Breast epithelium (tissue), 4 donors: ENCODE data around the gene C1QTNF6. TPM values are rescaled to one million over a fixed set of nuclear protein-coding genes. Genes with fewer than 3 reads are reported as not detected.

Experiments
- DNase-seq, 2 donors: peaks; one replicate each; pipeline ENCODE4 v3.0.0-alpha.2; 2019; ENCODE audit warnings: low spot score in 2 of 2
- H3K27ac ChIP-seq, 2 donors: fragments of 200-600 bp; sonication (generic) in 1 of 2; one replicate each; pipeline ENCODE4 v1.5.1; 2016 to 2019; ENCODE audit warnings: mild to moderate bottlenecking in 1 of 2
- H3K27me3 ChIP-seq, 2 donors: fragments of 200-600 bp; sonication (generic) in 1 of 2; one replicate each; pipeline versions ENCODE4 v1.5.1 to v1.6.0; 2017 to 2019; ENCODE audit warnings: control low read depth in 1 of 2, mild to moderate bottlenecking in 1 of 2
- H3K36me3 ChIP-seq: fragments of 200-600 bp; one replicate; pipeline ENCODE4 v1.5.1; 2019
- H3K4me1 ChIP-seq, 2 donors: fragments of 200-600 bp; sonication (generic); one replicate each; pipeline ENCODE4 v1.5.1; 2016 to 2019; ENCODE audit warnings: control low read depth in 1 of 2
- H3K4me3 ChIP-seq, 3 donors: fragments of 200-600 bp; sonication (generic); 1 replicate in 2 of 3; 2 replicates in 1 of 3; pipeline ENCODE4 v1.5.1; 2016 to 2019; ENCODE audit warnings: mild to moderate bottlenecking in 3 of 3, moderate library complexity in 2 of 3
- H3K9me3 ChIP-seq, 2 donors: fragments of 200-600 bp; sonication (generic) in 1 of 2; one replicate each; pipeline ENCODE4 v1.5.1; 2016 to 2019; ENCODE audit warnings: control low read depth in 1 of 2
- CTCF ChIP-seq, 3 donors: fragments of 450-650 bp; IDR thresholded peaks; one replicate each; pipeline ENCODE4 v1.5.1; 2016 to 2017; ENCODE audit warnings: antibody characterized with exemption in 3 of 3, mild to moderate bottlenecking in 3 of 3, moderate library complexity in 3 of 3
- POLR2A ChIP-seq: fragments of 450-650 bp; IDR thresholded peaks from one replicate; pipeline ENCODE4 v1.6.1; 2016; ENCODE audit warnings: antibody characterized with exemption, mild to moderate bottlenecking, moderate library complexity
- POLR2AphosphoS5 ChIP-seq, 3 donors: sonication (generic); formaldehyde crosslinking; IDR thresholded peaks; one replicate each; pipeline ENCODE4 v1.6.1; 2017; ENCODE audit warnings: antibody characterized with exemption in 3 of 3
- intact Hi-C: fragments of 100-400 bp; cut with DNase I; formaldehyde crosslinking; loops from one replicate; pipeline ENCODE4 v1.15.1; 2023; ENCODE audit warnings: low total_unique reads
- total RNA-seq, 3 donors: library from RNA; depleted of rRNA; stranded (reverse); fragments of >200 nt; gene quantifications; one replicate each; pipeline ENCODE4 v1.1.0, GENCODE V29; 2016

The C1QTNF6 gene
- total RNA-seq, 3 donors from 2014 or later: 2.2 to 3.6 (median 3.5) TPM

GRCh38 chr22:37156686-37157435 is 31.2 kb downstream of the C1QTNF6 start:
- intact Hi-C loops: no loop called here

GRCh38 chr22:37155971-37156370 is 32.1 kb downstream of the C1QTNF6 start:
- intact Hi-C loops: no loop called here
- Histone ChIP-seq H3K27me3 (no peaks in the 10 kb centered on the region), H3K9me3 (peaks cover 0 to 4% of the 10 kb centered on the region in 2 donors), H3K27ac (no peak overlapping the region), H3K36me3 (no peaks in the 10 kb centered on the region), H3K4me1 (no peaks in the 10 kb centered on the region), H3K4me3 (no peak overlapping the region)
- DNase-seq: no peak
- TF ChIP-seq CTCF (IDR thresholded peaks at IDR 0.05) (no peak), POLR2A (no peak), POLR2AphosphoS5 (IDR thresholded peaks at IDR 0.05) (no peak)

More at GRCh38 chr22:37156686-37157435, 31.2 kb downstream of the C1QTNF6 start:
- H3K27me3 ChIP-seq: no peaks in the 10 kb centered on the region
- no peaks in the 10 kb centered on the region for H3K36me3 ChIP-seq
- H3K9me3 ChIP-seq: peaks cover 0 to under 1% of the 10 kb centered on the region in 2 donors
- H3K27ac ChIP-seq: no peak overlapping the region
- TF ChIP-seq CTCF (IDR thresholded peaks at IDR 0.05) (no peak), POLR2AphosphoS5 (IDR thresholded peaks at IDR 0.05) (no peak), POLR2A (no peak)
- no peaks in the 10 kb centered on the region for H3K4me1 ChIP-seq
- no peak overlapping the region for H3K4me3 ChIP-seq
- DNase-seq: no peak

GRCh38 chr22:37154925-37155712 is 32.9 kb downstream of the C1QTNF6 start:
- DNase-seq: no peak
- Histone ChIP-seq H3K27ac (no peak overlapping the region), H3K4me1 (no peaks in the 10 kb centered on the region), H3K27me3 (no peaks in the 10 kb centered on the region), H3K36me3 (no peaks in the 10 kb centered on the region), H3K9me3 (peaks cover 4% of the 10 kb centered on the region in 2 donors), H3K4me3 (no peak overlapping the region)
- intact Hi-C loops: no loop called here
- no peak for TF ChIP-seq CTCF (IDR thresholded peaks at IDR 0.05)
- no peak for TF ChIP-seq POLR2AphosphoS5 (IDR thresholded peaks at IDR 0.05)
- TF ChIP-seq POLR2A: no peak

- H3K27me3 ChIP-seq: no peaks in the 10 kb centered on the region
Measured at GRCh38 chr22:37153901-37154300, 34.1 kb downstream of the C1QTNF6 start.

More at GRCh38 chr22:37153901-37154300, 34.1 kb downstream of the C1QTNF6 start:
- no peaks in the 10 kb centered on the region for H3K4me1 ChIP-seq
- intact Hi-C loops: no loop called here
- no peak for DNase-seq
- H3K4me3 ChIP-seq: no peak overlapping the region
- no peak overlapping the region for H3K27ac ChIP-seq
- no peak for TF ChIP-seq CTCF (IDR thresholded peaks at IDR 0.05)
- no peak for TF ChIP-seq POLR2A
- no peak for TF ChIP-seq POLR2AphosphoS5 (IDR thresholded peaks at IDR 0.05)
- H3K9me3 ChIP-seq: peaks cover 4% of the 10 kb centered on the region in 2 donors
- no peaks in the 10 kb centered on the region for H3K36me3 ChIP-seq
